ENCODE results near the gene ATRN.

The ATRN gene

DNA sequence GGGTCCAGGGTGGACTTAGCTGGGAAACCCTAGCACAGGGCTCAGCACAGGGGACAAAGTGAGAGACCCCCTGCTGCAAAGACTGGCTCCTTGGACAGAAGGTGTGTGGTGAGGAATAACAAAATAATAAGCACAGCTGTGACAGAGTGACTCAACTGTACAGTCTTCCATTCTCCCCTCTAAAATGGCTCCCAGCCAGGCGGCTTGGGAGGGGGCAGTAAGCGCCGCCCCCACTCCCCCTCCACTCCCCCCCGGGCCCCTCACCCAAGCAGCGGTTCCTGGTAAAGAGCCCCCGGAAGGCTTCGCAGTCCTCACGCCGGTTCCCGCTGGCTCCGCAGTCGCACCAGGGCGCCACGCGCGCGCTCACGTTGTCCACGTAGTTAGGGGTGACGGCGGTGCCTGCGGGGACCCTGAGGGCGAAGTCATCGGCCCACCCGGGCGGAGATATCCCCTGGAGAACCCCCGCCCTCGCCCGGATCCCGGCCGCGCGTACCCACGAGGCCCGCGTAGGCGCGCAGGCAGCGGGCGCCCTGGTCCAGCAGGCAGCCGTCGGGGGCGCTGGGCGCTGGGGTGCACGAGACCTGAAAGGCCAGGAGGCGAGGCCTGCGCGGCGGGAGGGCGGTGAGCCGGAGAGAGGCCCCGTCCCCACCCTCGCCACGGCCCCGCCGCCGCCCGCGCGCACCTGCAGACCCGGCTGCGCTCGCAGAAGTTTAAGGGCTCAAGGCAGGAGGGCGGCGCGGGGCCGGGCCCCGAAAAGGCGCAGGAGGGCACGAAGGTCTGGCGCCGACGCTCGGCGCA is 189.6 kb downstream of the ATRN start:
- no peak for DNase-seq

GRCh38 chr20:3661060-3661813 is 190.4 kb downstream of the ATRN start:
- DNase-seq, result no peak

GRCh38 chr20:3661814-3662665 is 191.2 kb downstream of the ATRN start:
- DNase-seq, result no peak

- no peak for DNase-seq
Measured at GRCh38 chr20:3663031-3663701, 192.3 kb downstream of the ATRN start, which contains the start of gene GFRA4. TSS of gene GFRA4 (minus strand) at chr20:3663399. CDS start at chr20:3663399, 0 bp downstream.

- DNase-seq, result no peak
Measured at GRCh38 chr20:3663858-3664257, 193.0 kb downstream of the ATRN start.

- no peak for DNase-seq
Measured at GRCh38 chr20:3667434-3668037, 196.7 kb downstream of the ATRN start.

DNA sequence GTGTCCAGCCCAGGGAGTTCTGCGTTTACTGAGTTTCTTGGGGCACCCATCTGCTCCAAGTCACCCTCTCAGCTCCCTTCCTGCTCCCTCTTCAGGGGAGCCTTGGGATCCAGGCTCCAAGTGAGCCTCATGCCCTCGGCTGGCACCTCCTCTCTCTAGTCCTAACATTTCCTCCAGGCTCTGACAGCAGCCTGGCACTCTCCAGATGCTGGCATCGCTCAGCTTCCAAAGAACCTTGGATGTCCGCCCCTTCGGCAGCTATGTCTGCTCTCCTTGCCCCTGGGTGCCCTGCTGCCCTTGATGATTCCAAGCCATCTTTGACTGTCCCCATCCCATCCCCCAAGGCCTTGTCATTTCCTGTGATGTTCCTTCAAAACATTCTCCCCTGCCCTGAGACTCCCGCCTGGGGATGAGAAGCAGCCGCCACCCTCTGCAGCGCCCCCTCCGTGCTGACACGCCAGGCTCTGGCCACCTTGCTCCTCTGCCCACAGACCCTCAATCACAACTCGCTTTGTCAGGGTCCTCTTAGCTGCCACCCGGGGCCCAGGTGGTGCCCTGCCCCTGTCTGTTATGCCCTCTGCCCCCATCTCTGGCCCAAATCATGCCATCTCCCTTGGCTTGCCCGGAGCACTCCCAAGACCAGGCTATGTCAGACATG is 199.0 kb downstream of the ATRN start:
- DNase-seq, result no peak

DNA sequence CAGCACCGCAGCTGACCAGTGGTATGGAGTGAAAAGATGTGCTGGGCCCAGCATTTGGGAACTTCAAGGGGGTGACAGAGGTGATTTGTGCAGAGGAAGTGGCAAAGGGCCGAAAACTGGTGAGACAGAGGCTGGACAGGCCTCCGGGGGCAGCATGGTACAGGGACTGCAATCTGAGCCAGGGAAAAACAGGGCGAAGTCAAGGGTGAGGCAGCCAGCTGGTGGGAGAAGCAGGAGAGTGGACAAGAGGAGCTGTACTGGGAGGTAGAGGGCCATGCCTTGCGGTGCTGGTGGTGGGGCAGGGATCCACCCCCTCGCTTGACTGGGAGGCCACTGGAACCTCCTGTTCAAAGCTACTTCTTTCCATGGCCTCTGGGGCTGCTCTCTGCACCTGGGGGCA is 199.7 kb downstream of the ATRN start:
- no peak for DNase-seq

DNA sequence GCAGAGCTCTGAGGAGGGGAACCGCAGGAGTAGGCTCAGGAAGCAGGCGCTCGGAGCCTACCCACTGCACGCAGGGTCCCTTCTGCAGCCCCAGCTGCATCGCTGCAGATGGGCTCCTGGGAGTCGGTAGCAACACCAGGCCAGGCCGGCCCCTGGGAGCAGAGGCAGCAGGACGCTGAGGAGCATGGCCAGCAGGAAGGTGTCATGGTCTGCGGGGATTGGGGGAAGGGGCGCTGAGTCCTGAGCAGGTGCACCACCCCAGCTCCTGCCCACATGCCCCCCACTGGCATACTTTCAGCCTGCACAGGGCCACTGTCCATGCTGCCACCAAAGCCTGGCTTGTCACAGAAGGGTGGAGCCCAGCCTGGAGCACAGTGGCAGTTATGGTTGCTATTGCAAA is 200.1 kb downstream of the ATRN start:
- no peak for DNase-seq

- DNase-seq, result no peak
Measured at GRCh38 chr20:3671986-3672546, 201.2 kb downstream of the ATRN start.

- DNase-seq, result no peak
Measured at GRCh38 chr20:3672547-3673171, 201.8 kb downstream of the ATRN start.

DNA sequence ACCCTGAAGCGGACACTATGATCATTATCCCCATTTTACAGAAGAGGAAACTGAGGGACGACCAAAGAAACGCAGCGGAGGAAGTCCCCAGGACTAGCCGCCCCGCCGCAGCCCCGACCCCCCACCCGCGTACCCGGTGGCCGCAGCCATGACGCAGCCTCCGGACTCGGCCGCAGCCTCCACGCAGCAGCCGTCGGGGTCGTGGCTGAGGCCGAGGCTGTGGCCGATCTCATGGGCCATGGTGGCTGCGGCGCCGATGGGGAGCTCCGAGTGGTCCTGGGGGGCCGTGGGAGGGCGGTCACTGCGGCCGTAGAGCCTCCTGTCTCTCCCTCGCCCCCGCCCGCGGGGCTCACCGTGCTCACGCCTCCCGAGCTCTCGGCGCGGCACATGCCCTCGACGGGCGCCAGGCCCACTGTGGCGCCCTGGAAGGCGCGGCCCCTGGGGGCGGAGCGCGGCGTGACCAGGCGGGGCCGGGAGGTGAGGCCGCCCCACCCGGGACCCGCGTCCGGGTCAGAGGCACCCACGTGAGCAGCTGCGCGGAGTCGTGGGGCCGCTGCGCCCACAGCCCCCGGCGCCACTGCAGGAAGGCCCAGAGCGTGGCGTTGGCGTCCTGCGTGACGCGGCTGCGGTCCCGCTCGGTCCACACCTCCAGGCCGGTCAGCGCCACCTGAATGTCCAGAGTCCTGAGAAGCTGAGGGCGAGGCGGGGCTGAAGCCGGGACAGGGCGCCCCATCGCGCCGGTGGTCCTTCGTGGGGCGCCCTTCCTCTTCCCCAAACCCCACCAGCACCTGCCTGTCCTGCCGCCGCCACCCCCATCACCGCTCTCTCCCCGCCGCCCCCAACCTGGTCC is 202.6 kb downstream of the ATRN start:
- no peak for DNase-seq

DNA sequence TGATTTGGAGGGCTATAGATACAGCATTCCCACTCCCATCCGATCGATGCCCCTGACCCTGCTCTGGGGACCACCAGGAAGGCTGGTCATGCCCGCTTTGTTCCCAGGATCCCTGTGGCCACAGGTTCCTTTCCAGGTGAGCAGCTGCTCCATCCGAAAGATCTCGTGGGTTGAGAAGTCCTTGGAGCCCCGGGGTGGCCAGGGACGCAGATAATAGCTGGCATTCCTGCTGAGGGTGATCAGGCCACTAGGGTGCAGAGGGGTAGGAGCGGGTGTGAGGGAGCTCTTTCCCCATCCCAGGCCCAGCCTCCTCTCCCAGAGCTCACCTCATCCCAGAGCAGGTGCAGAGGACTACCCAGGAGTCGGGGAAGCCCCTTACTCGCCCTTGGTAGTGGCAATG is 203.6 kb downstream of the ATRN start:
- no peak for DNase-seq

DNA sequence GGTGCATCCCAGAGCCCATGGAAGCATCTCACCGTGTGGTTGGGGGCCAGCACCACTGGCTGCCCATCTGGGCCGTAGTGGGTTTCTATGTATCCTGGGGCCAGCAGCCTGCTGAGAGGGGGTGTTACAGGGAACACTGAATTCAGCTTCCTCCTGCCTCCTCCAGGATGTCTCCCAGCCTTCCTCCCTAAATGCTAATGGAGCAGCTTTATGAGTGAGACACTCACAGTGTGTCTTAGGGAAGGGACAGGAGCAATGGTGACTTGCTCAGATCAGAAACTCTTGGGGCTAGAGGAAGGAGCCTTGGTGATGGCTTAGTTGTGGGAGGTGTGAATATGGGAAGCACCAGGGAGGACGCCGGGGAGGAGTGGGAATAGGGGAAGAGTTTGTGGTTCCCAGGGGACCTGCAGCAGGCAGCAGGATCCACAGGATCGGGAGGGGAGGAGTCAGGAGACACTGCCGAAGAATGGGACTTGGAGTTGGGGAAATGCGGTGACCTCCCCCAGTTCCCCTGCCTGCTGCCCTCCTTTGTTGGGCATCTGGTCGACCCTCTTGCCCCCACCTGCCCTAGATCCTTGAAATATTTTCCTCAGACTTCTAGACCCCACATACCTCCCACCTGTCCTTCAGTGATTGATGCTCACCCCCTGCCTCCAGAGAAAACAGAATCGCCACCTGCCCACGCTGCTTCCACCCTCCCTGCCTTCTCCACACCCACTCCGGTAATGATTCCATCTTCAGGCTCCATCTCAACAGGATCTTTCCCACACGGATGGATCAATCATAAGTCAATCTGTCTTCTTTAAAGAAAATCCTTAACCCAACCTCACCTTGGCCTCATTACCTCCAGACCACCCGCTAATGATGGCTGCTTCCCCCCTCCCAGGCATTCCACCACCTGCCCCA is 204.4 kb downstream of the ATRN start:
- DNase-seq, result no peak

- no peak for DNase-seq
Measured at GRCh38 chr20:3677733-3678132, 206.9 kb downstream of the ATRN start.

- no peak for DNase-seq
Measured at GRCh38 chr20:3678198-3678597, 207.4 kb downstream of the ATRN start.

- no peak for DNase-seq
Measured at GRCh38 chr20:3678856-3679720, 208.3 kb downstream of the ATRN start.
